SK-N-SH (cell line): ENCODE measurements around the gene SOCS3. TPM values are rescaled to one million over a fixed set of nuclear protein-coding genes. Genes with fewer than 3 reads are reported as not detected.

Experiments
- CTCF ChIA-PET: fragments of 300-600, 350-600 bp; formaldehyde crosslinking; extraction: SDS; loops from one replicate; lab custom pipeline; 2021; lab: Yijun Ruan, JAX
- POLR2A ChIA-PET: fragments of 350-600 bp; sonication (Branson Sonifier 250); formaldehyde crosslinking; extraction: SDS; loops from one replicate; lab custom pipeline; 2020; ENCODE audit warnings: antibody characterized with exemption, inconsistent platforms; lab: Yijun Ruan, JAX
- DNase-seq: peaks from one replicate; pipeline ENCODE4 v3.0.0; 2012
- H2AFZ ChIP-seq: fragments of 200-600 bp; sonication (generic); 2 replicates; pipeline ENCODE4 v1.8.1; 2016; ENCODE audit warnings: antibody characterized with exemption, mild to moderate bottlenecking, low read depth
- H3F3A ChIP-seq: fragments of 200-600 bp; sonication (generic); replicated peaks from 2 replicates; pipeline ENCODE3; 2016; ENCODE audit warnings: antibody characterized with exemption, mild to moderate bottlenecking; ENCODE audit not compliant: insufficient read depth
- H3K27ac ChIP-seq, 2 experiments: fragments of 200-500 bp in 1 of 2; fragments of 200-600 bp in 1 of 2; sonication (Bioruptor generic) in 1 of 2; sonication (generic), shearing (Covaris generic) in 1 of 2; 2 replicates each; pipeline versions ENCODE4 v1.5.1 to v1.6.1; 2014 to 2016; ENCODE audit warnings: low read depth in 2 of 2, inconsistent platforms in 1 of 2, low read length in 1 of 2, mild to moderate bottlenecking in 1 of 2, mixed read lengths in 1 of 2
- H3K27me3 ChIP-seq: fragments of 200-600 bp; sonication (generic), shearing (Covaris generic); 2 replicates; pipeline ENCODE4 v1.6.1; 2016; ENCODE audit warnings: mixed run types; ENCODE audit not compliant: insufficient read depth
- H3K36me3 ChIP-seq, 2 experiments: fragments of 200-500 bp in 1 of 2; fragments of 200-600 bp in 1 of 2; sonication (Bioruptor generic) in 1 of 2; sonication (generic) in 1 of 2; replicated peaks in 1 of 2; 2 replicates each; pipeline versions ENCODE3 to v1.5.1; 2014 to 2016; ENCODE audit warnings: low read length in 1 of 2, mild to moderate bottlenecking in 1 of 2; ENCODE audit not compliant: insufficient read depth in 2 of 2, control insufficient read depth in 1 of 2
- H3K4me1 ChIP-seq, 2 experiments: fragments of 200-500 bp in 1 of 2; fragments of 200-600 bp in 1 of 2; sonication (Bioruptor generic) in 1 of 2; sonication (generic), shearing (Covaris generic) in 1 of 2; 2 replicates each; pipeline versions ENCODE4 v1.5.1 to v1.6.1; 2014 to 2016; ENCODE audit warnings: low read depth in 1 of 2, low read length in 1 of 2, mixed run types in 1 of 2; ENCODE audit not compliant: insufficient read depth in 2 of 2, control insufficient read depth in 1 of 2
- H3K4me2 ChIP-seq: fragments of 200-600 bp; sonication (generic), shearing (Covaris generic); 2 replicates; pipeline ENCODE4 v1.6.1; 2017; ENCODE audit warnings: mixed run types
- H3K4me3 ChIP-seq, 2 experiments: fragments of 200-500 bp in 1 of 2; fragments of 200-600 bp in 1 of 2; sonication (Bioruptor generic) in 1 of 2; sonication (generic), shearing (Covaris generic) in 1 of 2; 2 replicates each; pipeline versions ENCODE4 v1.5.1 to v1.8.1; 2014 to 2016; ENCODE audit warnings: low read depth in 2 of 2, inconsistent platforms in 1 of 2, low read length in 1 of 2, mild to moderate bottlenecking in 1 of 2, mixed read lengths in 1 of 2, moderate library complexity in 1 of 2
- H3K79me2 ChIP-seq: fragments of 200-600 bp; sonication (generic); 2 replicates; pipeline ENCODE4 v1.8.1; 2017; ENCODE audit warnings: mild to moderate bottlenecking; ENCODE audit not compliant: insufficient read depth
- H3K9ac ChIP-seq: fragments of 200-600 bp; sonication (generic); 2 replicates; pipeline ENCODE4 v1.6.1; 2017; ENCODE audit warnings: mixed run types
- H3K9me2 ChIP-seq: fragments of 200-600 bp; sonication (generic); 2 replicates; pipeline ENCODE4 v1.6.1; 2017; ENCODE audit warnings: mixed run types
- H3K9me3 ChIP-seq: fragments of 200-600 bp; sonication (generic); 2 replicates; pipeline ENCODE4 v1.6.1; 2017; ENCODE audit warnings: mixed run types, mild to moderate bottlenecking, moderate library complexity
- H4K20me1 ChIP-seq: fragments of 200-600 bp; sonication (generic); 2 replicates; pipeline ENCODE4 v1.6.1; 2017; ENCODE audit warnings: mild to moderate bottlenecking, mixed run types; ENCODE audit not compliant: insufficient read depth
- CHD2 ChIP-seq: fragments of 150-350 bp; IDR thresholded peaks from 2 replicates; pipeline ENCODE4 v1.6.1; 2018; ENCODE audit warnings: low read length; ENCODE audit not compliant: partially characterized antibody
- ELF1 ChIP-seq: IDR thresholded peaks from 2 replicates; pipeline ENCODE4 v1.4.0; 2012
- EZH2phosphoT487 ChIP-seq: fragments of 200-600 bp; sonication (generic); IDR thresholded peaks from 2 replicates; pipeline ENCODE4 v1.6.1; 2017; ENCODE audit warnings: low read depth, mixed run types, mild to moderate bottlenecking, antibody characterized with exemption, moderate library complexity, borderline replicate concordance
- FOSL2 ChIP-seq: IDR thresholded peaks from 2 replicates; pipeline ENCODE4 v1.4.0; 2012; ENCODE audit warnings: low read depth, mild to moderate bottlenecking, moderate library complexity, borderline replicate concordance
- FOXJ3 ChIP-seq: sonication (generic); formaldehyde crosslinking; IDR thresholded peaks from 2 replicates; pipeline ENCODE4 v1.5.1; 2020; ENCODE audit warnings: mild to moderate bottlenecking, missing genetic modification reagents
- FOXM1 ChIP-seq: IDR thresholded peaks from 2 replicates; pipeline ENCODE4 v1.4.0; 2012; ENCODE audit warnings: low read depth, mild to moderate bottlenecking
- GATA2 ChIP-seq: sonication (generic); formaldehyde crosslinking; IDR thresholded peaks from 2 replicates; pipeline ENCODE4 v1.5.0; 2020; ENCODE audit warnings: mild to moderate bottlenecking, missing genetic modification reagents
- JUND ChIP-seq: IDR thresholded peaks from 2 replicates; pipeline ENCODE4 v1.4.0; 2012
- MXI1 ChIP-seq: IDR thresholded peaks from 2 replicates; pipeline ENCODE4 v1.6.1; 2012; ENCODE audit warnings: mild to moderate bottlenecking, low read depth, low read length, improper control_type of control experiment
- RCOR1 ChIP-seq: fragments of 150-350 bp; IDR thresholded peaks from 2 replicates; pipeline ENCODE4 v1.6.1; 2017; ENCODE audit warnings: antibody characterized with exemption, low read length
- RXRA ChIP-seq: IDR thresholded peaks from 2 replicates; pipeline ENCODE4 v1.4.0; 2012; ENCODE audit warnings: low read depth, mild to moderate bottlenecking, borderline replicate concordance
- SMC3 ChIP-seq: IDR thresholded peaks from 2 replicates; pipeline ENCODE4 v1.6.1; 2012; ENCODE audit warnings: low read depth, low read length, improper control_type of control experiment
- TAF1 ChIP-seq: IDR thresholded peaks from 2 replicates; pipeline ENCODE4 v1.6.1; 2012; ENCODE audit warnings: low read depth, mild to moderate bottlenecking, low read length, moderate library complexity, borderline replicate concordance
- YY1 ChIP-seq: IDR thresholded peaks from 2 replicates; pipeline ENCODE4 v1.4.0; 2012; ENCODE audit warnings: low read depth, mild to moderate bottlenecking
- WGBS: methylation state at CpG from one replicate; pipeline ENCODE4 v1.1.6; 2017; ENCODE audit warnings: low lambda C conversion rate; 5-methylcytosine and 5-hydroxymethylcytosine counted together
- polyA plus RNA-seq, 3 experiments: library from polyadenylated mRNA; depleted of rRNA; stranded (reverse); fragments of >200 nt; gene quantifications; 2 replicates each; pipeline ENCODE4 v1.2.3, GENCODE V29; 2012
- TF ChIP-seq, protein P1 (sequence below): fragments of 200-600 bp; sonication (generic); IDR thresholded peaks from 2 replicates; pipeline ENCODE4 v1.6.1; 2017; ENCODE audit warnings: antibody characterized with exemption, mild to moderate bottlenecking, moderate library complexity
- TF ChIP-seq, protein P2 (sequence below): IDR thresholded peaks from 2 replicates; pipeline ENCODE4 v1.4.0; 2012; ENCODE audit warnings: low read depth, borderline replicate concordance
- TF ChIP-seq, protein P3 (sequence below): IDR thresholded peaks from 2 replicates; pipeline ENCODE4 v1.6.1; 2012; ENCODE audit warnings: mild to moderate bottlenecking, low read depth, low read length, moderate library complexity
- TF ChIP-seq, protein P4 (sequence below): IDR thresholded peaks from 2 replicates; pipeline ENCODE4; 2012
- TF ChIP-seq, protein P5 (sequence below): IDR thresholded peaks from 2 replicates; pipeline ENCODE4 v1.4.0; 2012; ENCODE audit warnings: low read depth

SOCS3 gene
- polyA plus RNA-seq, 1 of the 3 experiments (the other 2 are of a cell fraction), result 24.9 TPM

DNA sequence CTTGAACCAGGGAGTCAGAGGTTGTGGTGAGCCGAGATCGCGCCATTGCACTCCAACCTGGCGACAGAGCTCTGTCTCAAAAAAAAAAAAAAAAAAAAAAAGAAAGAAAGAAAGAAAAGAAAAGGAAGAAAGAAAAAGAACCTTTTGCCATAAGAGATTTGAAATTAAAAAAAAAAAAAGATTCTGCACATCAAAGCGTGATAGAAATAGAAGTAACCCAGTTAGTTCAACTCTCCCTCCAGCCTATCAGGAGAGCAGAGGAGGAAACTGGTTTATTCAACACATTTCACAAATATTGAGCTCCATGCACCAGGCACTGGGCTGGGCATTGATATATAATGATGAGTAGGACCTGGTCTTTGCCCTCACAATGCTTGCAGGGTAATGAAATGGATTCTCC is 2.4 kb upstream of the SOCS3 start:
- Histone ChIP-seq H3K79me2 (peaks cover 26% of the 10 kb centered on the region), H3K9ac (no peak overlapping the region), H3K36me3 (peaks cover 13 to 15% of the 10 kb centered on the region in 2 experiments), H3K4me3 (no peak overlapping the region), H3K27ac (no peak overlapping the region), H3K4me2 (no peak overlapping the region), H2AFZ (no peak overlapping the region), H3K4me1 (peaks cover 6 to 40% of the 10 kb centered on the region in 2 experiments; a peak in 2 of 4 replicates), H3K9me3 (no peaks in the 10 kb centered on the region), H3K27me3 (no peaks in the 10 kb centered on the region), H4K20me1 (peaks cover 25% of the 10 kb centered on the region), H3K9me2 (no peaks in the 10 kb centered on the region), H3F3A (peaks cover 7% of the 10 kb centered on the region)
- ChIA-PET POLR2A (no interaction called here), CTCF (interaction anchor here (1.2 to 15.1 kb wide), 13 partner anchors 12 to 111 kb away, joined by 3 to 327 read pairs (median 24); partner anchors contain the start of gene PGS1)
- TF ChIP-seq SMC3 (no peak), EZH2phosphoT487 (no peak), ELF1 (no peak), CHD2 (no peak), YY1 (no peak), FOXM1 (no peak), FOSL2 (no peak), RCOR1 (no peak), GATA2 (CRISPR knock-in tag) (no peak), JUND (no peak), MXI1 (no peak), FOXJ3 (no peak), RXRA (no peak), TAF1 (no peak)
- TF ChIP-seq, protein P1, sequence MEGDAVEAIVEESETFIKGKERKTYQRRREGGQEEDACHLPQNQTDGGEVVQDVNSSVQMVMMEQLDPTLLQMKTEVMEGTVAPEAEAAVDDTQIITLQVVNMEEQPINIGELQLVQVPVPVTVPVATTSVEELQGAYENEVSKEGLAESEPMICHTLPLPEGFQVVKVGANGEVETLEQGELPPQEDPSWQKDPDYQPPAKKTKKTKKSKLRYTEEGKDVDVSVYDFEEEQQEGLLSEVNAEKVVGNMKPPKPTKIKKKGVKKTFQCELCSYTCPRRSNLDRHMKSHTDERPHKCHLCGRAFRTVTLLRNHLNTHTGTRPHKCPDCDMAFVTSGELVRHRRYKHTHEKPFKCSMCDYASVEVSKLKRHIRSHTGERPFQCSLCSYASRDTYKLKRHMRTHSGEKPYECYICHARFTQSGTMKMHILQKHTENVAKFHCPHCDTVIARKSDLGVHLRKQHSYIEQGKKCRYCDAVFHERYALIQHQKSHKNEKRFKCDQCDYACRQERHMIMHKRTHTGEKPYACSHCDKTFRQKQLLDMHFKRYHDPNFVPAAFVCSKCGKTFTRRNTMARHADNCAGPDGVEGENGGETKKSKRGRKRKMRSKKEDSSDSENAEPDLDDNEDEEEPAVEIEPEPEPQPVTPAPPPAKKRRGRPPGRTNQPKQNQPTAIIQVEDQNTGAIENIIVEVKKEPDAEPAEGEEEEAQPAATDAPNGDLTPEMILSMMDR, result no peak
- TF ChIP-seq, protein P2, sequence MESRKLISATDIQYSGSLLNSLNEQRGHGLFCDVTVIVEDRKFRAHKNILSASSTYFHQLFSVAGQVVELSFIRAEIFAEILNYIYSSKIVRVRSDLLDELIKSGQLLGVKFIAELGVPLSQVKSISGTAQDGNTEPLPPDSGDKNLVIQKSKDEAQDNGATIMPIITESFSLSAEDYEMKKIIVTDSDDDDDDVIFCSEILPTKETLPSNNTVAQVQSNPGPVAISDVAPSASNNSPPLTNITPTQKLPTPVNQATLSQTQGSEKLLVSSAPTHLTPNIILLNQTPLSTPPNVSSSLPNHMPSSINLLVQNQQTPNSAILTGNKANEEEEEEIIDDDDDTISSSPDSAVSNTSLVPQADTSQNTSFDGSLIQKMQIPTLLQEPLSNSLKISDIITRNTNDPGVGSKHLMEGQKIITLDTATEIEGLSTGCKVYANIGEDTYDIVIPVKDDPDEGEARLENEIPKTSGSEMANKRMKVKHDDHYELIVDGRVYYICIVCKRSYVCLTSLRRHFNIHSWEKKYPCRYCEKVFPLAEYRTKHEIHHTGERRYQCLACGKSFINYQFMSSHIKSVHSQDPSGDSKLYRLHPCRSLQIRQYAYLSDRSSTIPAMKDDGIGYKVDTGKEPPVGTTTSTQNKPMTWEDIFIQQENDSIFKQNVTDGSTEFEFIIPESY, result no peak
- TF ChIP-seq, protein P3, sequence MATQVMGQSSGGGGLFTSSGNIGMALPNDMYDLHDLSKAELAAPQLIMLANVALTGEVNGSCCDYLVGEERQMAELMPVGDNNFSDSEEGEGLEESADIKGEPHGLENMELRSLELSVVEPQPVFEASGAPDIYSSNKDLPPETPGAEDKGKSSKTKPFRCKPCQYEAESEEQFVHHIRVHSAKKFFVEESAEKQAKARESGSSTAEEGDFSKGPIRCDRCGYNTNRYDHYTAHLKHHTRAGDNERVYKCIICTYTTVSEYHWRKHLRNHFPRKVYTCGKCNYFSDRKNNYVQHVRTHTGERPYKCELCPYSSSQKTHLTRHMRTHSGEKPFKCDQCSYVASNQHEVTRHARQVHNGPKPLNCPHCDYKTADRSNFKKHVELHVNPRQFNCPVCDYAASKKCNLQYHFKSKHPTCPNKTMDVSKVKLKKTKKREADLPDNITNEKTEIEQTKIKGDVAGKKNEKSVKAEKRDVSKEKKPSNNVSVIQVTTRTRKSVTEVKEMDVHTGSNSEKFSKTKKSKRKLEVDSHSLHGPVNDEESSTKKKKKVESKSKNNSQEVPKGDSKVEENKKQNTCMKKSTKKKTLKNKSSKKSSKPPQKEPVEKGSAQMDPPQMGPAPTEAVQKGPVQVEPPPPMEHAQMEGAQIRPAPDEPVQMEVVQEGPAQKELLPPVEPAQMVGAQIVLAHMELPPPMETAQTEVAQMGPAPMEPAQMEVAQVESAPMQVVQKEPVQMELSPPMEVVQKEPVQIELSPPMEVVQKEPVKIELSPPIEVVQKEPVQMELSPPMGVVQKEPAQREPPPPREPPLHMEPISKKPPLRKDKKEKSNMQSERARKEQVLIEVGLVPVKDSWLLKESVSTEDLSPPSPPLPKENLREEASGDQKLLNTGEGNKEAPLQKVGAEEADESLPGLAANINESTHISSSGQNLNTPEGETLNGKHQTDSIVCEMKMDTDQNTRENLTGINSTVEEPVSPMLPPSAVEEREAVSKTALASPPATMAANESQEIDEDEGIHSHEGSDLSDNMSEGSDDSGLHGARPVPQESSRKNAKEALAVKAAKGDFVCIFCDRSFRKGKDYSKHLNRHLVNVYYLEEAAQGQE, result no peak
- TF ChIP-seq, protein P4, sequence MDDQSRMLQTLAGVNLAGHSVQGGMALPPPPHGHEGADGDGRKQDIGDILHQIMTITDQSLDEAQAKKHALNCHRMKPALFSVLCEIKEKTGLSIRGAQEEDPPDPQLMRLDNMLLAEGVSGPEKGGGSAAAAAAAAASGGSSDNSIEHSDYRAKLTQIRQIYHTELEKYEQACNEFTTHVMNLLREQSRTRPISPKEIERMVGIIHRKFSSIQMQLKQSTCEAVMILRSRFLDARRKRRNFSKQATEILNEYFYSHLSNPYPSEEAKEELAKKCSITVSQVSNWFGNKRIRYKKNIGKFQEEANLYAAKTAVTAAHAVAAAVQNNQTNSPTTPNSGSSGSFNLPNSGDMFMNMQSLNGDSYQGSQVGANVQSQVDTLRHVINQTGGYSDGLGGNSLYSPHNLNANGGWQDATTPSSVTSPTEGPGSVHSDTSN, result no peak
- TF ChIP-seq, protein P5, sequence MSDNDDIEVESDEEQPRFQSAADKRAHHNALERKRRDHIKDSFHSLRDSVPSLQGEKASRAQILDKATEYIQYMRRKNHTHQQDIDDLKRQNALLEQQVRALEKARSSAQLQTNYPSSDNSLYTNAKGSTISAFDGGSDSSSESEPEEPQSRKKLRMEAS, result no peak
- 98% methylated on average over 5 of the region's 5 CpGs for whole genome bisulfite sequencing
- no peak for DNase-seq
